ENCODE measurements around the gene PCIF1. TPM values are rescaled to one million over a fixed set of nuclear protein-coding genes. Genes with fewer than 3 reads are reported as not detected.

Gene PCIF1
- total and polyA plus RNA-seq, 9 of the 15 experiments (the other 6 are each of a cell fraction or from before 2014, with no cell fraction given): 5.8 to 29.4 (median 11.3) TPM

GRCh38 chr20:45938727-45939438 lies 4.4 kb downstream of the PCIF1 start:
- Histone ChIP-seq H3K4me1 (replicated peaks in 1 of 2; ENCODE audit: control insufficient read depth in 2 of 2, insufficient read depth in 2 of 2, low read length in 2 of 2) (peaks cover 11 to 27% of the 10 kb centered on the region in 2 experiments), H3K9me1 (ENCODE audit: control insufficient read depth, insufficient read depth, low read length) (no peaks in the 10 kb centered on the region), H3K36me3 (ENCODE audit: control insufficient read depth, insufficient read depth, low read length) (peaks cover 60% of the 10 kb centered on the region), H3K9me3 (replicated peaks; ENCODE audit: control insufficient read depth, insufficient read depth, low read depth, low read length) (no peaks in the 10 kb centered on the region), H3K9ac (ENCODE audit: insufficient read depth in 1 of 2, low read depth in 2 of 2, low read length in 2 of 2) (peak overlapping the region in 1 of 2 experiments; percentile 7; a peak in 1 of 4 replicates), H4K20me1 (replicated peaks; ENCODE audit: control insufficient read depth, insufficient read depth, low read length) (peaks cover 27% of the 10 kb centered on the region), H3K27me3 (ENCODE audit: control insufficient read depth in 2 of 2, insufficient read depth in 2 of 2, low read length in 2 of 2) (no peaks in the 10 kb centered on the region), H2AFZ (ENCODE audit: low read depth, low read length) (no peak overlapping the region), H3K79me2 (ENCODE audit: control insufficient read depth, insufficient read depth, low read length) (peaks cover 21% of the 10 kb centered on the region), H3K4me3 (no peak overlapping the region), H3K4me2 (ENCODE audit: insufficient read depth, low read length) (no peak overlapping the region), H3K27ac (ENCODE audit: extremely low read depth, low read depth, low read length) (no peak overlapping the region)
- in situ Hi-C loops (cut with MboI) (no loop called here), intact Hi-C loops (cut with micrococcal nuclease) (loop anchor here (10.0 kb wide), 1 partner anchor 144 kb away; the partner anchor contains the start of genes DNTTIP1 and WFDC3)
- ChIA-PET CTCF (ENCODE audit: low intra/inter-chr PET ratio) (no interaction called here), POLR2A (interaction anchor here (0.5 to 3.4 kb wide), 4 partner anchors 13 to 98 kb away, joined by 3 to 12 read pairs (median 5); no protein-coding TSS in a partner anchor)
- 95% methylated on average over 11 of the region's 13 CpGs for WGBS (ENCODE audit: insufficient coverage, low coverage, missing lambda C conversion rate)
- DNase-seq (ENCODE audit: extremely low read depth in 1 of 4, low spot score in 3 of 4) (no peak), ATAC-seq (no peak), FAIRE-seq (no peak)
- no TSS peak for BruUV-seq (replicated peaks)
- TF ChIP-seq HSF4 (CRISPR knock-in tag; IDR thresholded peaks at IDR 0.05; ENCODE audit: borderline replicate concordance) (no peak), BCL6 (CRISPR knock-in tag; IDR thresholded peaks at IDR 0.05) (no peak), SNRNP70 (optimal IDR thresholded peaks at IDR 0.05; ENCODE audit: low read depth, low read length) (no peak), RBFOX2 (IDR thresholded peaks at IDR 0.05; ENCODE audit: low read depth, low read length) (peak; percentile 52), POLR2AphosphoS5 (IDR thresholded peaks at IDR 0.05; ENCODE audit: control insufficient read depth, insufficient read depth, low read depth, low read length) (0 out of 2 replicates have a peak, but pooled peaks have one; percentile 10), CREBBP (IDR thresholded peaks at IDR 0.05; ENCODE audit: low read depth, low read length) (no peak), TAF7 (tag; IDR thresholded peaks at IDR 0.05) (no peak), ZNF695 (CRISPR knock-in tag; IDR thresholded peaks at IDR 0.05) (no peak), FOXM1 (IDR thresholded peaks at IDR 0.05; ENCODE audit: low read depth) (no peak), FOXM1 (CRISPR knock-in tag; IDR thresholded peaks at IDR 0.05; ENCODE audit: low read depth) (no peak), PTRF (tag; IDR thresholded peaks at IDR 0.05) (no peak), ZNF41 (CRISPR knock-in tag; conservative IDR thresholded peaks at IDR 0.05) (no peak), CTBP1 (IDR thresholded peaks at IDR 0.05; ENCODE audit: borderline replicate concordance) (no peak), STAT5B (CRISPR knock-in tag; IDR thresholded peaks at IDR 0.05) (no peak), RBM22 (IDR thresholded peaks at IDR 0.05; ENCODE audit: low read depth, low read length, poor library complexity, severe bottlenecking) (peak; percentile 44), EGR1 (conservative IDR thresholded peaks at IDR 0.05) (peak; percentile 47), SMAD4 (CRISPR knock-in tag; conservative IDR thresholded peaks at IDR 0.05) (no peak), HLTF (IDR thresholded peaks at IDR 0.05) (no peak), ETV6 (IDR thresholded peaks at IDR 0.05; ENCODE audit: borderline replicate concordance in 1 of 2, low read depth in 2 of 2, low read length in 1 of 2) (no peak), ETV6 (CRISPR knock-in tag; IDR thresholded peaks at IDR 0.05; ENCODE audit: borderline replicate concordance) (no peak), MTF1 (CRISPR knock-in tag; IDR thresholded peaks at IDR 0.05; ENCODE audit: borderline replicate concordance) (no peak), ZNF121 (CRISPR knock-in tag; conservative IDR thresholded peaks at IDR 0.05) (no peak), ZBTB7A (IDR thresholded peaks at IDR 0.05; ENCODE audit: borderline replicate concordance, control insufficient read depth, low read depth, low read length) (no peak), POLR2G (IDR thresholded peaks at IDR 0.05; ENCODE audit: low read depth, low read length) (peak; percentile 54)

All from K562 (cell line).